ENCODE measurements around the gene NDUFA7. TPM values are rescaled to one million over a fixed set of nuclear protein-coding genes. Genes with fewer than 3 reads are reported as not detected.

NDUFA7 gene
- 5.0 and 24.1 TPM in 2 replicates for total RNA-seq (ENCODE audit: low replicate concordance)

- peak; percentile 96 for DNase-seq (ENCODE audit: low read depth)
- peak within 1 kb of the TSS; percentile 99 for H3K4me3 ChIP-seq (ENCODE audit: low read depth, low read length)
- TF ChIP-seq CTCF (IDR thresholded peaks at IDR 0.05; ENCODE audit: insufficient read depth, low read length), result no peak
Observed at GRCh38 chr19:8321067-8321985, at the start of gene NDUFA7, which contains the start of gene RPS28. Gene NDUFA7 (minus strand): TSS chr19:8321375. CDS start chr19:8321358, 17 bp downstream. Gene RPS28 (plus strand): TSS chr19:8321496. CDS start chr19:8321531, 35 bp downstream.

- no peak overlapping the region for H3K4me3 ChIP-seq (ENCODE audit: low read depth, low read length)
- no peak for TF ChIP-seq CTCF (IDR thresholded peaks at IDR 0.05; ENCODE audit: insufficient read depth, low read length)
- DNase-seq (ENCODE audit: low read depth), result peak; percentile 17
Observed at GRCh38 chr19:8370176-8371010, 49.2 kb upstream of the NDUFA7 start.

- DNase-seq (ENCODE audit: low read depth), result peak; percentile 94
- TF ChIP-seq CTCF (IDR thresholded peaks at IDR 0.05; ENCODE audit: insufficient read depth, low read length), result no peak
- peak overlapping the region; percentile 18 for H3K4me3 ChIP-seq (ENCODE audit: low read depth, low read length)
Observed at GRCh38 chr19:8367327-8368001, 46.3 kb upstream of the NDUFA7 start.

- TF ChIP-seq CTCF (IDR thresholded peaks at IDR 0.05; ENCODE audit: insufficient read depth, low read length), result no peak
- H3K4me3 ChIP-seq (ENCODE audit: low read depth, low read length), result no peak overlapping the region
Observed at GRCh38 chr19:8366961-8367326, 45.8 kb upstream of the NDUFA7 start.

GRCh38 chr19:8366121-8366581, 45.0 kb upstream of the NDUFA7 start:
- H3K4me3 ChIP-seq (ENCODE audit: low read depth, low read length), result no peak overlapping the region
- no peak for TF ChIP-seq CTCF (IDR thresholded peaks at IDR 0.05; ENCODE audit: insufficient read depth, low read length)
- no peak for DNase-seq (ENCODE audit: low read depth)

More at GRCh38 chr19:8366961-8367326, 45.8 kb upstream of the NDUFA7 start:
- DNase-seq (ENCODE audit: low read depth), result peak; percentile 32

Measured in fibroblast of the aortic adventitia (primary cell).